Measurements from ENCODE around the gene CPT2. TPM values are rescaled to one million over a fixed set of nuclear protein-coding genes. Genes with fewer than 3 reads are reported as not detected.

The CPT2 gene
- total RNA-seq, 1 experiment from 2014 or later = 35.7 TPM

- H3K4me1 ChIP-seq (replicated peaks; ENCODE audit: insufficient read depth) = no peaks in the 10 kb centered on the region
- DNase-seq = no peak
- no peak overlapping the region for H3K27ac ChIP-seq
- H4K20me1 ChIP-seq (ENCODE audit: insufficient read depth) = no peaks in the 10 kb centered on the region; the same call in 1 of the 2 replicates
- no peaks in the 10 kb centered on the region for H3K9me3 ChIP-seq (ENCODE audit: insufficient read depth, low read depth)
- no peaks in the 10 kb centered on the region; the same call in 1 of the 2 replicates for H3F3A ChIP-seq (ENCODE audit: insufficient read depth, low read depth)
- no TSS peak for BruUV-seq (replicated peaks)
- no peak overlapping the region for H3K4me3 ChIP-seq
- H3K36me3 ChIP-seq (ENCODE audit: low read depth) = peaks cover 53% of the 10 kb centered on the region
- intact Hi-C loops (cut with micrococcal nuclease; ENCODE audit: unreplicated experiment) = no loop called here
- ChIA-PET POLR2A (ENCODE audit: unreplicated experiment) (no interaction called here), CTCF (no interaction called here)
- H3K79me2 ChIP-seq (ENCODE audit: low read depth) = no peaks in the 10 kb centered on the region
- H3K4me2 ChIP-seq = no peak overlapping the region
- no peak overlapping the region for H2AFZ ChIP-seq
- H3K27me3 ChIP-seq (ENCODE audit: insufficient read depth, low read depth) = no peaks in the 10 kb centered on the region
- TF ChIP-seq EZH2 (IDR thresholded peaks at IDR 0.05; ENCODE audit: low read depth) = no peak
- no peak for TF ChIP-seq CTCF (conservative IDR thresholded peaks at IDR 0.05)
- H3K9me2 ChIP-seq (ENCODE audit: insufficient read depth) = no peaks in the 10 kb centered on the region
Measured at GRCh38 chr1:53258216-53258615, 61.6 kb downstream of the CPT2 start.

- H3K27ac ChIP-seq = no peak overlapping the region
- ChIA-PET POLR2A (ENCODE audit: unreplicated experiment) (no interaction called here), CTCF (no interaction called here)
- H3F3A ChIP-seq (ENCODE audit: insufficient read depth, low read depth) = no peaks in the 10 kb centered on the region; the same call in 1 of the 2 replicates
- peaks cover 51% of the 10 kb centered on the region for H3K36me3 ChIP-seq (ENCODE audit: low read depth)
- no peaks in the 10 kb centered on the region for H3K9me2 ChIP-seq (ENCODE audit: insufficient read depth)
- no peaks in the 10 kb centered on the region; the same call in 1 of the 2 replicates for H4K20me1 ChIP-seq (ENCODE audit: insufficient read depth)
- no peak for DNase-seq
- intact Hi-C loops (cut with micrococcal nuclease; ENCODE audit: unreplicated experiment) = no loop called here
- no peaks in the 10 kb centered on the region for H3K4me1 ChIP-seq (replicated peaks; ENCODE audit: insufficient read depth)
- no peak overlapping the region for H2AFZ ChIP-seq
- no peak overlapping the region for H3K4me3 ChIP-seq
- no TSS peak for BruUV-seq (replicated peaks)
- no peaks in the 10 kb centered on the region for H3K79me2 ChIP-seq (ENCODE audit: low read depth)
- H3K9me3 ChIP-seq (ENCODE audit: insufficient read depth, low read depth) = no peaks in the 10 kb centered on the region
- no peaks in the 10 kb centered on the region for H3K27me3 ChIP-seq (ENCODE audit: insufficient read depth, low read depth)
- H3K4me2 ChIP-seq = no peak overlapping the region
- TF ChIP-seq EZH2 (IDR thresholded peaks at IDR 0.05; ENCODE audit: low read depth) = no peak
- no peak for TF ChIP-seq CTCF (conservative IDR thresholded peaks at IDR 0.05)
Measured at GRCh38 chr1:53259932-53260331, 63.3 kb downstream of the CPT2 start.

- CTCF ChIA-PET = no interaction called here
- Histone ChIP-seq H2AFZ (no peak overlapping the region), H3K9me2 (ENCODE audit: insufficient read depth) (no peaks in the 10 kb centered on the region), H3K4me2 (no peak overlapping the region), H4K20me1 (ENCODE audit: insufficient read depth) (no peaks in the 10 kb centered on the region; the same call in 1 of the 2 replicates), H3F3A (ENCODE audit: insufficient read depth, low read depth) (no peaks in the 10 kb centered on the region; the same call in 1 of the 2 replicates), H3K9me3 (ENCODE audit: insufficient read depth, low read depth) (no peaks in the 10 kb centered on the region), H3K27me3 (ENCODE audit: insufficient read depth, low read depth) (no peaks in the 10 kb centered on the region), H3K27ac (no peak overlapping the region), H3K79me2 (ENCODE audit: low read depth) (no peaks in the 10 kb centered on the region), H3K4me1 (replicated peaks; ENCODE audit: insufficient read depth) (no peaks in the 10 kb centered on the region), H3K4me3 (no peak overlapping the region), H3K36me3 (ENCODE audit: low read depth) (peaks cover 54% of the 10 kb centered on the region)
- no peak for DNase-seq
- POLR2A ChIA-PET (ENCODE audit: unreplicated experiment) = no interaction called here
- no TSS peak for BruUV-seq (replicated peaks)
- no peak for TF ChIP-seq CTCF (conservative IDR thresholded peaks at IDR 0.05)
- no peak for TF ChIP-seq EZH2 (IDR thresholded peaks at IDR 0.05; ENCODE audit: low read depth)
- intact Hi-C loops (cut with micrococcal nuclease; ENCODE audit: unreplicated experiment) = no loop called here
Measured at GRCh38 chr1:53260631-53261247, 64.1 kb downstream of the CPT2 start.

Measured in PC-9 (cell line).